GM12878 (cell line): Measurements from ENCODE around the gene C16orf74. TPM values are rescaled to one million over a fixed set of nuclear protein-coding genes. Genes with fewer than 3 reads are reported as not detected.
A peak's percentile ranks its signal among the peaks of the same experiment; 100 is the strongest.

ENCODE experiments used
- CBX5 ChIP-seq: sonication (generic); IDR thresholded peaks from 2 replicates; pipeline ENCODE4 v1.6.1; 2016; ENCODE audit warnings: low read depth, moderate library complexity, mild to moderate bottlenecking, inconsistent platforms
- CEBPB ChIP-seq, 2 experiments: fragments of 150-350 bp in 1 of 2; IDR thresholded peaks; 2 replicates each; pipeline ENCODE4 v1.6.1; 2012 to 2014; ENCODE audit warnings: low read depth in 2 of 2, low read length in 2 of 2, borderline replicate concordance in 1 of 2, inconsistent platforms in 1 of 2
- CREB1 ChIP-seq: IDR thresholded peaks from 2 replicates; pipeline ENCODE4 v1.6.1; 2012; ENCODE audit warnings: low read depth, mild to moderate bottlenecking, inconsistent platforms
- E2F8 ChIP-seq: fragments of 450-650 bp; IDR thresholded peaks from 2 replicates; pipeline ENCODE4 v1.6.1; 2018; ENCODE audit warnings: mild to moderate bottlenecking, low read depth, moderate library complexity; ENCODE audit not compliant: partially characterized antibody
- EED ChIP-seq: sonication (generic); IDR thresholded peaks from 2 replicates; pipeline ENCODE4 v1.6.1; 2016; ENCODE audit warnings: antibody characterized with exemption, low read depth
- EZH2 ChIP-seq: IDR thresholded peaks from 2 replicates; pipeline ENCODE4 v1.6.1; 2012; ENCODE audit warnings: low read depth, mild to moderate bottlenecking, control low read depth, inconsistent platforms, low read length, borderline replicate concordance; ENCODE audit not compliant: control insufficient read depth
- FOS ChIP-seq: IDR thresholded peaks from 3 replicates; pipeline ENCODE4 v1.6.1; 2011; ENCODE audit warnings: borderline replicate concordance; ENCODE audit not compliant: insufficient read length; ENCODE audit errors: extremely low read depth
- GABPA ChIP-seq: IDR thresholded peaks from 2 replicates; pipeline ENCODE4 v1.6.1; 2014; ENCODE audit warnings: antibody characterized with exemption, low read depth, mild to moderate bottlenecking, inconsistent platforms
- GATAD2B ChIP-seq: fragments of 450-650 bp; conservative IDR thresholded peaks from 2 replicates; pipeline ENCODE4 v1.6.1; 2017; ENCODE audit warnings: low read depth, mild to moderate bottlenecking, moderate library complexity
- JUNB ChIP-seq: IDR thresholded peaks from 2 replicates; pipeline ENCODE4 v1.6.1; 2016; ENCODE audit warnings: antibody characterized with exemption, mild to moderate bottlenecking
- MYC ChIP-seq: IDR thresholded peaks from 2 replicates; pipeline ENCODE4 v1.6.1; 2011; ENCODE audit warnings: mild to moderate bottlenecking, low read length, moderate library complexity, inconsistent platforms; ENCODE audit not compliant: insufficient read depth, insufficient replicate concordance, insufficient read length, severe bottlenecking
- NFXL1 ChIP-seq: fragments of 450-650 bp; IDR thresholded peaks from 2 replicates; pipeline ENCODE4 v1.6.1; 2017; ENCODE audit warnings: antibody characterized with exemption, mild to moderate bottlenecking, borderline replicate concordance
- NFYA ChIP-seq: IDR thresholded peaks from 2 replicates; pipeline ENCODE4 v1.6.1; 2011; ENCODE audit warnings: low read depth, mild to moderate bottlenecking, low read length, improper control_type of control experiment, borderline replicate concordance
- PBX3 ChIP-seq: IDR thresholded peaks from 2 replicates; pipeline ENCODE4 v1.6.1; 2011; ENCODE audit warnings: mild to moderate bottlenecking, low read depth, low read length, moderate library complexity; ENCODE audit not compliant: insufficient replicate concordance
- PKNOX1 ChIP-seq: fragments of 450-650 bp; IDR thresholded peaks from 2 replicates; pipeline ENCODE4 v1.6.1; 2016; ENCODE audit warnings: mild to moderate bottlenecking
- PRDM15 ChIP-seq: fragments of 450-650 bp; formaldehyde crosslinking; IDR thresholded peaks from 2 replicates; pipeline ENCODE4 v1.4.0; 2020; ENCODE audit warnings: mild to moderate bottlenecking, moderate library complexity
- RBBP5 ChIP-seq: fragments of 200-600 bp; sonication (generic); conservative IDR thresholded peaks from 2 replicates; pipeline ENCODE4 v1.6.1; 2016
- RCOR1 ChIP-seq: conservative IDR thresholded peaks from 2 replicates; pipeline ENCODE4 v1.6.1; 2012; ENCODE audit warnings: low read depth, low read length, improper control_type of control experiment
- SREBF1 ChIP-seq: IDR thresholded peaks from 2 replicates; pipeline ENCODE4 v1.6.1; 2012; ENCODE audit warnings: mild to moderate bottlenecking, low read length
- STAT1 ChIP-seq: fragments of 450-650 bp; conservative IDR thresholded peaks from 2 replicates; pipeline ENCODE4 v1.6.1; 2014; ENCODE audit warnings: antibody characterized with exemption, mild to moderate bottlenecking
- TAF1 ChIP-seq: IDR thresholded peaks from 2 replicates; pipeline ENCODE4 v1.6.1; 2011; ENCODE audit warnings: mild to moderate bottlenecking, low read depth, low read length, borderline replicate concordance
- polyA plus RNA-seq, 11 experiments: library from polyadenylated mRNA; depleted of rRNA in 4 of 11; unstranded in 6 of 11; stranded (reverse) in 5 of 11; fragments of >200 nt; fragmentation: Nextera tagmentation in 4 of 11; fragmentation: Illumina TruSeq in 1 of 11; extraction: Ambion mirVana in 4 of 11; extraction: Trizol in 1 of 11; gene quantifications; 1 replicate in 1 of 11; 2 replicates in 10 of 11; pipeline versions ENCODE4 v1.2.1 to v1.2.3, GENCODE V29; 2011 to 2016; ENCODE audit warnings: inconsistent platforms in 2 of 11, missing spikeins in 2 of 11, low read depth in 1 of 11
- total RNA-seq, 4 experiments: library from RNA; depleted of rRNA in 3 of 4; stranded (reverse); fragments of >200 nt in 3 of 4; fragmentation: Illumina TruSeq in 1 of 4; extraction: Trizol in 1 of 4; gene quantifications; 2 replicates each; pipeline versions ENCODE4 v1.2.1 to v1.2.3, GENCODE V29; 2013 to 2021

The C16orf74 gene
- total and polyA plus RNA-seq, 10 of the 15 experiments (the other 5 are each of a cell fraction or from before 2014, with no cell fraction given): 0.23 to 20.1 (median 6.8) TPM

- TF ChIP-seq STAT1 (no peak), JUNB (no peak), EED (no peak), E2F8 (no peak), CEBPB (IDR thresholded peaks at IDR 0.05; ENCODE audit: borderline replicate concordance in 1 of 2, low read depth in 2 of 2, low read length in 2 of 2) (no peak), FOS (peak; percentile 5), RBBP5 (no peak), PRDM15 (no peak), TAF1 (peak; percentile 74; the same call in 1 of the 2 replicates), RCOR1 (no peak), NFYA (no peak), GATAD2B (peak; percentile 91), SREBF1 (no peak), CREB1 (peak; percentile 75), NFXL1 (no peak), CBX5 (no peak), EZH2 (no peak), MYC (no peak), PBX3 (no peak), GABPA (peak; percentile 76), PKNOX1 (no peak)
Measured at GRCh38 chr16:85799497-85800320, 48.8 kb upstream of the C16orf74 start, which contains the start of the genes COX4I1 and EMC8 (continued).
